ENCODE results near the gene MRPL53. TPM values are rescaled to one million over a fixed set of nuclear protein-coding genes. Genes with fewer than 3 reads are reported as not detected.

Gene MRPL53
- total and polyA plus RNA-seq, 2 of the 13 experiments (the other 11 are each of a cell fraction or from before 2014, with no cell fraction given): 34.3 to 51.9 TPM

- no peak for TF ChIP-seq TFAP4 (IDR thresholded peaks at IDR 0.05; ENCODE audit: borderline replicate concordance, low read depth)
- TF ChIP-seq ZBED4 (CRISPR knock-in tag; IDR thresholded peaks at IDR 0.05; ENCODE audit: borderline replicate concordance): no peak
- TF ChIP-seq SALL1 (CRISPR knock-in tag; IDR thresholded peaks at IDR 0.05): peak; percentile 28
- TF ChIP-seq HNF4G (IDR thresholded peaks at IDR 0.05; ENCODE audit: borderline replicate concordance, low read depth, low read length): no peak
- TF ChIP-seq HNF4G (CRISPR knock-in tag; IDR thresholded peaks at IDR 0.05; ENCODE audit: borderline replicate concordance, low read depth): no peak
- TF ChIP-seq ZFP82 (CRISPR knock-in tag; IDR thresholded peaks at IDR 0.05; ENCODE audit: borderline replicate concordance): no peak
- TF ChIP-seq CEBPG (CRISPR knock-in tag; IDR thresholded peaks at IDR 0.05): no peak
- no peak for TF ChIP-seq ZBTB4 (CRISPR knock-in tag; IDR thresholded peaks at IDR 0.05; ENCODE audit: borderline replicate concordance)
- TF ChIP-seq ZNF740 (CRISPR knock-in tag; IDR thresholded peaks at IDR 0.05): no peak
- no peak for TF ChIP-seq DRAP1 (CRISPR knock-in tag; IDR thresholded peaks at IDR 0.05)
- TF ChIP-seq ZNF460 (CRISPR knock-in tag; IDR thresholded peaks at IDR 0.05; ENCODE audit: borderline replicate concordance): no peak
- no peak for TF ChIP-seq ZHX1 (CRISPR knock-in tag; IDR thresholded peaks at IDR 0.05; ENCODE audit: low read depth)
- TF ChIP-seq BHLHE40 (IDR thresholded peaks at IDR 0.05; ENCODE audit: low read length): no peak
- TF ChIP-seq HOXA9 (CRISPR knock-in tag; IDR thresholded peaks at IDR 0.05; ENCODE audit: borderline replicate concordance): no peak
- TF ChIP-seq ZFP36 (IDR thresholded peaks at IDR 0.05; ENCODE audit: borderline replicate concordance, low read depth, low read length, partially characterized antibody): no peak
These were observed 31.3 kb upstream of the MRPL53 start (continued) for GRCh38 chr2:74503506-74504475.

Measured in HepG2 (cell line).